DMS153 treated with DMSO at 0.1 percent for 48 hours (cell line): Measurements from ENCODE around the gene SNRPD2.
"Not testable (repeated sequence)": the region's sequence is repeated elsewhere in the genome, so short reads cannot be mapped to it uniquely, and the experiment has no call there.

Experiments
- DNase-seq: peaks from one replicate; lab custom pipeline; 2025; ENCODE audit not compliant: unreplicated experiment; lab: John Stamatoyannopoulos, UW

The SNRPD2 gene

GRCh38 chr19:45691516-45692186 is at the start of gene SNRPD2:
Gene SNRPD2 (minus strand): TSS chr19:45691953. CDS start chr19:45691888, 65 bp downstream.
- DNase-seq = peak; percentile 95

- no peak for DNase-seq
These were observed 48.0 kb upstream of the SNRPD2 start for GRCh38 chr19:45739498-45740439.

GRCh38 chr19:45733160-45733810 is 41.5 kb upstream of the SNRPD2 start, which contains the start of gene MEIOSIN:
Gene MEIOSIN (plus strand): TSS chr19:45733439. CDS start chr19:45735377, 1,938 bp downstream.
- no peak for DNase-seq

- DNase-seq = peak; percentile 97
These were observed 38.9 kb upstream of the SNRPD2 start, which contains the start of gene FBXO46 for GRCh38 chr19:45730368-45731288. Gene FBXO46 (minus strand): TSS chr19:45730896. CDS start chr19:45713495, 17,401 bp downstream.

- no peak for DNase-seq
These were observed 38.1 kb upstream of the SNRPD2 start for GRCh38 chr19:45729800-45730290.

GRCh38 chr19:45728683-45729082 is 36.9 kb upstream of the SNRPD2 start:
- DNase-seq = not testable (repeated sequence)

- DNase-seq = not testable (repeated sequence)
These were observed 28.3 kb upstream of the SNRPD2 start for GRCh38 chr19:45720065-45720464.

GRCh38 chr19:45717983-45718650 is 26.4 kb upstream of the SNRPD2 start:
- no peak for DNase-seq

- DNase-seq = peak; percentile 95
These were observed 25.6 kb upstream of the SNRPD2 start for GRCh38 chr19:45717131-45717982.

GRCh38 chr19:45716359-45717130 is 24.8 kb upstream of the SNRPD2 start:
- no peak for DNase-seq

- DNase-seq = no peak
These were observed 23.4 kb upstream of the SNRPD2 start for GRCh38 chr19:45715139-45715538.

GRCh38 chr19:45713141-45713540 is 21.4 kb upstream of the SNRPD2 start:
- DNase-seq = no peak

GRCh38 chr19:45712699-45713067 is 20.9 kb upstream of the SNRPD2 start:
- DNase-seq = no peak

- no peak for DNase-seq
These were observed 20.3 kb upstream of the SNRPD2 start for GRCh38 chr19:45711851-45712698.

GRCh38 chr19:45710356-45711130 is 18.8 kb upstream of the SNRPD2 start:
- no peak for DNase-seq

- DNase-seq = no peak
These were observed 14.1 kb upstream of the SNRPD2 start for GRCh38 chr19:45705710-45706415.
